GM12872 (cell line): ENCODE measurements around the gene TXNRD1.

Experiments
- TF ChIP-seq, protein P1 (sequence below): IDR thresholded peaks from 3 replicates; pipeline ENCODE4 v1.5.1; 2011; ENCODE audit warnings: low read depth, mild to moderate bottlenecking, low read length, moderate library complexity; ENCODE audit not compliant: insufficient read depth

Gene TXNRD1

DNA sequence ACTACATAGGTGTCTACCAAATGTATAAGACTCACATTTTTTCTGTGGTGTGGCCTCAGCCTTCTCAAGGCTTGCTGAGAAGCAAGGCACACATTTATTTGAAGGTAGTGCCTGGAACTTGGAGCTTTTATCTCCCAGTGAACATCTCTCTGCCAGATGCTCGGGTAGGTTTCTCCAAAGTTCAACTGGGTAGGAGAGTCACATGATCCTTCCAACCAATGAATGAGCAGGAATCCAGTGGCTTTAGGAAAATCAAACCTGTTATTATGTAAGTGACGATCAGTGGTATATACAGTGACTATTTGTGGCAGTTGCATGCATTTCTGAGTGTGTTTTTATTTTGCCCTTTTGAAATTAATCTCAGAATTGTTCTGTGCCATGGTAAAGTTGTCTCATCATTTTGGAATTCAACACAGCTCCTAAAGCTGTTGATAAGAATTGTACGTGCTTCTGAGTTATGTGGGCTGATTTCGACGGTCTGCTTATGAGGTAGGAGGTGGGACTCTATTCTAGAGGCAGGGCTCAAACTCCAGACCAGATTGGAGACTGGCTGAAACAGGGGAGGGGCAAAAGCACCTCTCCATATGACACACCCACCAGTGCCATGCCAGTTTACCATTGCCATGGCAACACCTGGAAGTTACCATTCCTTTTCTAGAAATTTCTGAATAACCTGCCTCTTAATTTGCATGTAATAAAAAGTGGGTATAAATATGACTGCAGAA is 145.6 kb downstream of the TXNRD1 start:
- TF ChIP-seq, protein P1, sequence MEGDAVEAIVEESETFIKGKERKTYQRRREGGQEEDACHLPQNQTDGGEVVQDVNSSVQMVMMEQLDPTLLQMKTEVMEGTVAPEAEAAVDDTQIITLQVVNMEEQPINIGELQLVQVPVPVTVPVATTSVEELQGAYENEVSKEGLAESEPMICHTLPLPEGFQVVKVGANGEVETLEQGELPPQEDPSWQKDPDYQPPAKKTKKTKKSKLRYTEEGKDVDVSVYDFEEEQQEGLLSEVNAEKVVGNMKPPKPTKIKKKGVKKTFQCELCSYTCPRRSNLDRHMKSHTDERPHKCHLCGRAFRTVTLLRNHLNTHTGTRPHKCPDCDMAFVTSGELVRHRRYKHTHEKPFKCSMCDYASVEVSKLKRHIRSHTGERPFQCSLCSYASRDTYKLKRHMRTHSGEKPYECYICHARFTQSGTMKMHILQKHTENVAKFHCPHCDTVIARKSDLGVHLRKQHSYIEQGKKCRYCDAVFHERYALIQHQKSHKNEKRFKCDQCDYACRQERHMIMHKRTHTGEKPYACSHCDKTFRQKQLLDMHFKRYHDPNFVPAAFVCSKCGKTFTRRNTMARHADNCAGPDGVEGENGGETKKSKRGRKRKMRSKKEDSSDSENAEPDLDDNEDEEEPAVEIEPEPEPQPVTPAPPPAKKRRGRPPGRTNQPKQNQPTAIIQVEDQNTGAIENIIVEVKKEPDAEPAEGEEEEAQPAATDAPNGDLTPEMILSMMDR = no peak

DNA sequence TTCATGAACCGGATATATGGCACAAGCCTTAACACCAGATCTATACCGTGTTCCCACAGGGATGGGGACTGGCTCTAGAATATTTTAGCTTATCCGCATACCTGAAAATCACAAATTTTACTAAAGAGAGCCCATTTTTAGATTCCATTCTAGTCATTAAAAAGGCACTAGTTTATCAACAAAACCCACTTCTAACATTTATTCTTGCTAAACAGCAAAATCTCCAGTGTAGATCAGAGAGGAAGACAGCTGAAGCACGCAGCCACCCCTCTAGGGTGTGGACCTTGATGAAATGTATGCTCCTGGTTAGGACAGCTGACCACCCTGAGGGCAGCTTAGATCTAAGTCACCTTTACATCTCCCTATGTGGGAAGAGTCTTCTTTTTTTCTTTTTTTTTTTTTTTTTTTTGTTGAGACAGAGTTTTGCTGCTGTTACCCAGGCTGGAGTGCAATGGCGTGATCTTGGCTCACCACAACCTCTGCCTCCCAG is 150.4 kb downstream of the TXNRD1 start:
- TF ChIP-seq, protein P1 = no peak

DNA sequence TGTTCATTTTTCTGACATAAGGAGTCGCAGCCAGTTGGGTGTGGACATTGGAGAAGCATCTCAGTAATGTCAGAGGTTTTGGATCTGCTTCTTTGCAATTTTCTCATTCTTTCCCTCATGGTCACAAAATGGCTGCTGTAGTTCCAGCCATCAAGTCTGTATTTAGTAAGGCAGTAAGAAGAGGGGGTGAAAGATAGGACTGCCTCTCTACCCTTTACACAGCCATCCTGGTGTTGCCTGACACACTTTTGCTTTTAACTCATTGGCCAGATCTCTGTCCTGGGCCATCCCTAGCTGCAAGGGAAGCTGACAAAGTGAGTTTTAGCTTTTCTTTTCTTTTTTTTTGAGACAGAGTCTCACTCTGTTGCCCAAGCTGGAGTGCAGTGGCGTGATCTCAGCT is 154.1 kb downstream of the TXNRD1 start:
- TF ChIP-seq, protein P1 = no peak

DNA sequence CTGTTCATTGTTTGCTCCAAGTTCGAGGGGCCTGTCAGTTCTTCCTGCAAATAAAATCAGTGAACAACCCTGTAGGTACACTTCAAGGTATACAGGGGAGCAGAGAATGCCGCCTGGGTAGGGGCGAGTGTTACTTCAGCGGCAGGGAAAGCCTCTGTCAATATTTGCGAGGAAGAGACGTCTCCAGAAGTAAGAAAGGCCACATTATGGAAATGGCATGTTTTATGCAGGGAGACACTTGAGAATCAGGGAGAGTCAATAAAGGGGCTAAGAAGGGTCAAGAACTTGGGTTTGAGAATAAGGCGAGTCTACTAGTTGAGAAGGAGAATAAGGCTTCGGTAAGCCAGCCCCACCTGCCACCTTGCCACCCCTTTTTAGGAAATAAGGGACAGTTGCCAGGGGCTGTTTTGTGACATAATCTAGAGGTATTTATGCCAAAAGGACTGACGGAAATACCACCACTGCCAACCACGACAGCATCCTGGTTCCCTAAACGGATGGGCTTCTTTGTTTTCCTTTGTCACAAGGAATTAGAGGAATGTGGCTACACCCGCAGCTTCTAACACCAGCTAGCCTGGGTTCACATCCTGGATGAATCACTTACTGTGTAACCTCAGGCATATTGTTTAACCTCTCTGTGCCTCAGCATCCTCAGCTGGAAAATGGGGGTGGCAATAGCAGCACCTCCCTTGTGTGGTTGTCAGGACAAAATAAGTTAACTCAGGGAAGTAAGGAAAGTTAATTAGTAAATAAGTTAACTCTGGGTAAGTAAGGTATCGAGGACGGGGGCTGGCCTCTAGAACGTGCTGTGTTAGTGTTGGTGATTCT is 155.7 kb downstream of the TXNRD1 start:
- TF ChIP-seq, protein P1 = no peak

DNA sequence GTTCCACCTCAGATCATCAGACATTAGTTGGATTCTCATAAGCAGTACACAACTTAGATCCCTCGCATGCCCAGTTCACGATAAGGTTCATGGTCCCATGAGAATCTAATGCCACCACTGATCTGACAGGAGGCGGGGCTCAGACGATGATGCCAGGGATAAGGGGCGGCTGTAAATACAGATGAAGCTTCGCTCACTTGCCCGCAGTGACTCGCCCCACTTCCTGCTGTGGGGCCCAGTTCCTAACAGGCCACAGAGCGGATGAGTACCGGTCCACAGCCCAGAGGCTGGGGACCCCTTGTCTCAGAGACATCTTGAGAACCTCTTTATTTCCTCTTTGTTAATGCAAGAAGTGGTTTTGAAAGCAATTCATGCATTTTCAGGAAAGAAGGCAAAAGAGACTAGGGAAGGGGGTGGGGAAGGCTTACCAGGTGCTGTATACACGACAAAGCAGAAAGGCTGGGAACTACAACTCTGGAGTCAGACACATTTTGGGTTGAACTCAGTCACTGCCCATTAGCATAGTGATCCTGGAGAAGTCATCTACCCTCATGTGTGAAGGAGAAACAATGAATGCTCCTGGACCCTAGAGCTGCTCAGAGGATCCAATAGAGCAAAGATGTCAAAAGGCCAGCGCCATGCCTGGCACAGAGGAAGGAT is 156.6 kb downstream of the TXNRD1 start:
- TF ChIP-seq, protein P1 = no peak

DNA sequence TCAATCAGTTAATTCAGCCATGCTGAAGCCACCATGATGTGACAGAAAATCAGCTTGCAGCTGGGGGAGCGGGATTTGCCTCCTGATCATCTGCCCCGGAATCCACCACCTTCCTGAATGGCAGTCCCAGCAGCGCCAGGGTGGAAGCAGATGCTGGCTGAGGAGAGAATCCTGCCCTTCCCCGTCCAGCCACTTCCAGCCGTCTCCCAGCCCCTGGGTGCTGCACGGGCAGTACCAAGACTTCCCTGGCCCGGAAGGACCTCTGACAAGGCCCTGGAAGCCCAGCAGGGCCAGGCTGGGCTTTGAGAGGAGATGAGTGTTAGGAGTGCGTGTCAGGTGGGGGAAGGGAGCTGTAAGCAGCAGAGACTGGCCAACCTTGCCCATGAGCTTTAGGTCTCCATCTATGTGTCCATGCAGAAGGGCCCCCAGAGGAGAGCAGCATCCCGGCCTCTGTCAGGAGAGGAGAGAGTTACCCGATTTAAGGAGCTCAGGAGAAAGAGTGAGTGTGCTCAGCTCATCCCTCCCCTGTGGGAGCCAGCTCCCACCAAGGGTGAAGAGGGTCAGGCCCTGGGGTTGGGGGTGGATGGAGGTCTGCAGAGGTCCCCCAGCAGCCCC is 157.2 kb downstream of the TXNRD1 start:
- TF ChIP-seq, protein P1 = no peak

DNA sequence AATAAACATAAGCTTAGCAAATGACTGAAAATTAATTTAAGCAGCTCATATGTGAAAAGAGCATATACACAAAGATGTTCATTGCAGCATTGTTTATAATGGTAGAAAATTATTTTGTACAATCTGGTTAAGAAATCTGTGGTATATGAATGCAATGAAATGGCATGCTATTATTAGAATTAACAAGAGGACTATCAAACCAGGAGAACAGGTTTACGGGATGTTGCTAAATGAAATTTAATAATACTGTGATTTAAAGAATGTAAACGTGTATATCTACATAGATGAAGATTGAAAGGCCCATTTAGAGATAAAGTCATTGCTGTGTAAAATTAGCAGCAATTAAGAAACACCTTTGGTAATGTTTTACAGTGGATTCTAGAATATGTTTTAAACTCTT is 158.5 kb downstream of the TXNRD1 start:
- TF ChIP-seq, protein P1 = no peak
